IgD-negative memory B cell (primary cell): ENCODE results near the gene ANKRD65. TPM values are rescaled to one million over a fixed set of nuclear protein-coding genes. Genes with fewer than 3 reads are reported as not detected.
"Not testable (repeated sequence)": the region's sequence is repeated elsewhere in the genome, so short reads cannot be mapped to it uniquely, and the experiment has no call there.

ENCODE experiments used
- H3K27ac Mint-ChIP-seq, 3 donors: one replicate each; pipeline ENCODE4 v1.8.0; 2020 to 2022; ENCODE audit warnings: mild to moderate bottlenecking in 3 of 3, mixed read lengths in 3 of 3, moderate library complexity in 1 of 3
- H3K27me3 Mint-ChIP-seq: one replicate; pipeline ENCODE4 v1.8.0; 2021; ENCODE audit warnings: mixed read lengths
- H3K36me3 Mint-ChIP-seq: one replicate; pipeline ENCODE4 v1.8.0; 2020; ENCODE audit warnings: mild to moderate bottlenecking, mixed read lengths
- H3K4me1 Mint-ChIP-seq, 3 donors: one replicate each; pipeline ENCODE4 v1.8.0; 2020 to 2022; ENCODE audit warnings: mixed read lengths in 3 of 3, mild to moderate bottlenecking in 1 of 3
- H3K4me3 Mint-ChIP-seq, 4 donors: one replicate each; pipeline ENCODE4 v1.8.0; 2020 to 2022; ENCODE audit warnings: mild to moderate bottlenecking in 4 of 4, mixed read lengths in 4 of 4, moderate library complexity in 3 of 4
- H3K9me3 Mint-ChIP-seq, 3 donors: one replicate each; pipeline ENCODE4 v1.8.0; 2020 to 2021; ENCODE audit warnings: mixed read lengths in 3 of 3, mild to moderate bottlenecking in 1 of 3
- polyA plus RNA-seq: library from polyadenylated mRNA; unstranded; fragments of 300-500 nt; fragmentation: Illumina TruSeq; gene quantifications from one replicate; pipeline ENCODE4 v1.2.3, GENCODE V29; 2021

The ANKRD65 gene
- polyA plus RNA-seq, 1 donor from 2014 or later, result not detected

DNA sequence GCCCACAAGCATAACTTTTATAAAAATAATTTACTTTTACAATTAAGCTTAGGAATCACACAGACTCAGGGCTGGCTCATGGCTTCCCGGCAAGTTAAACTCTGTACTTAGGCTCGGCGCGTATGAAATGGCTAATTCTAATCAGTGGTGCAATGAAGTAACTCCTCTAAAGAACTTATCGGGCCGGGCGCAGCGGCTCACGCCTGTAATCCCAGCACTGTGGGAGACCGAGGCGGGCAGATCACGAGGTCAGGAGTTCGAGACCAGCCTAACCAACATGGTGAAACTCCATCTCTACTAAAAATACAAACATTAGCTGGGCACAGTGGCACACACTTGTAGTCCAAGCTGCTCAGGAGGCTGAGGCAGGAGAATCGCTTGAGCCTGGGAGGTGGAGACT lies 51.0 kb downstream of the ANKRD65 start:
- H3K27ac Mint-ChIP-seq, result peak overlapping the region in 1 of 3 donors; percentile 53
- not testable (repeated sequence) for H3K4me1 Mint-ChIP-seq, H3K27me3 Mint-ChIP-seq, H3K36me3 Mint-ChIP-seq, H3K9me3 Mint-ChIP-seq
- peak overlapping the region in 1 of 4 donors; percentile 48 for H3K4me3 Mint-ChIP-seq

Other genes with a start within 250 kb of the ANKRD65 start
- not detected for gene TTLL10, start 247.4 kb downstream of the ANKRD65 start, polyA plus RNA-seq
- 3.5 TPM for gene TNFRSF18, start 214.7 kb downstream of the ANKRD65 start, polyA plus RNA-seq
- not detected for gene TNFRSF4, start 207.1 kb downstream of the ANKRD65 start, polyA plus RNA-seq
- 121 TPM for gene SDF4, start 189.3 kb downstream of the ANKRD65 start, polyA plus RNA-seq
- gene B3GALT6, start 189.0 kb downstream of the ANKRD65 start, polyA plus RNA-seq, result 5.6 TPM
- 0.88 TPM for gene C1QTNF12, start 174.6 kb downstream of the ANKRD65 start, polyA plus RNA-seq
- gene UBE2J2, start 147.4 kb downstream of the ANKRD65 start, polyA plus RNA-seq, result 74.3 TPM
- not detected for gene SCNN1D, start 140.8 kb downstream of the ANKRD65 start, polyA plus RNA-seq
- gene ACAP3, start 113.3 kb downstream of the ANKRD65 start, polyA plus RNA-seq, result 10.5 TPM
- gene PUSL1, start 112.7 kb downstream of the ANKRD65 start, polyA plus RNA-seq, result 21.0 TPM
- 65.8 TPM for gene INTS11, start 96.6 kb downstream of the ANKRD65 start, polyA plus RNA-seq
- 31.7 TPM for gene CPTP, start 96.5 kb downstream of the ANKRD65 start, polyA plus RNA-seq
- gene TAS1R3, start 90.0 kb downstream of the ANKRD65 start, polyA plus RNA-seq, result 5.5 TPM
- gene DVL1, start 71.9 kb downstream of the ANKRD65 start, polyA plus RNA-seq, result 1.0 TPM
- not detected for gene MXRA8, start 62.7 kb downstream of the ANKRD65 start, polyA plus RNA-seq
- 177 TPM for gene AURKAIP1, start 46.1 kb downstream of the ANKRD65 start, polyA plus RNA-seq
- 39.8 TPM for gene CCNL2, start 21.9 kb downstream of the ANKRD65 start, polyA plus RNA-seq
- 144 TPM for gene MRPL20, start 14.0 kb downstream of the ANKRD65 start, polyA plus RNA-seq
- not detected for gene VWA1, start 14.4 kb upstream of the ANKRD65 start, polyA plus RNA-seq
- gene ATAD3C, start 28.4 kb upstream of the ANKRD65 start, polyA plus RNA-seq, result 6.2 TPM
- 10.8 TPM for gene ATAD3B, start 50.5 kb upstream of the ANKRD65 start, polyA plus RNA-seq
- 12.8 TPM for gene ATAD3A, start 90.9 kb upstream of the ANKRD65 start, polyA plus RNA-seq
- not detected for gene TMEM240, start 119.3 kb upstream of the ANKRD65 start, polyA plus RNA-seq
- gene SSU72, start 153.6 kb upstream of the ANKRD65 start, polyA plus RNA-seq, result 176 TPM
- gene FNDC10, start 178.9 kb upstream of the ANKRD65 start, polyA plus RNA-seq, result not detected
- gene MIB2, start 194.2 kb upstream of the ANKRD65 start, polyA plus RNA-seq, result 22.4 TPM
- 0.93 TPM for gene MMP23B, start 210.9 kb upstream of the ANKRD65 start, polyA plus RNA-seq
- gene CDK11B, start 237.7 kb upstream of the ANKRD65 start, polyA plus RNA-seq, result 19.9 TPM